Kidney epithelial cell (primary cell): ENCODE results near the gene ZKSCAN5. TPM values are rescaled to one million over a fixed set of nuclear protein-coding genes. Genes with fewer than 3 reads are reported as not detected.

Experiments
- DNase-seq: peaks from one replicate; pipeline ENCODE4 v3.0.0-alpha.2; 2010; ENCODE audit warnings: low read depth
- H3K27me3 ChIP-seq: 2 replicates; pipeline ENCODE4 v1.6.0; 2011; ENCODE audit warnings: low read length; ENCODE audit not compliant: control insufficient read depth, insufficient read depth
- H3K36me3 ChIP-seq: 2 replicates; pipeline ENCODE4 v1.5.1; 2011; ENCODE audit warnings: low read length; ENCODE audit not compliant: control insufficient read depth, insufficient read depth
- H3K4me3 ChIP-seq: 2 replicates; pipeline ENCODE4 v1.5.1; 2011; ENCODE audit warnings: low read depth, mild to moderate bottlenecking, control low read depth, low read length
- CTCF ChIP-seq: IDR thresholded peaks from 2 replicates; pipeline ENCODE4 v1.5.1; 2011; ENCODE audit warnings: mild to moderate bottlenecking, moderate library complexity, low read length, control low read depth, inconsistent platforms; ENCODE audit not compliant: insufficient read depth, poor library complexity, severe bottlenecking
- total RNA-seq: library from RNA; depleted of rRNA; stranded (reverse); fragments of >200 nt; gene quantifications from 2 replicates; pipeline ENCODE4 v1.2.3, GENCODE V29; 2015

The ZKSCAN5 gene
- total RNA-seq, 1 donor from 2014 or later: 11.5 TPM

- peaks cover 3% of the 10 kb centered on the region for H3K36me3 ChIP-seq
- peak; percentile 44 for DNase-seq
- peak within 1 kb of the TSS; percentile 97 for H3K4me3 ChIP-seq
- no peaks in the 10 kb centered on the region for H3K27me3 ChIP-seq
- TF ChIP-seq CTCF: no peak
Observed at GRCh38 chr7:99558306-99559174, 54.1 kb downstream of the ZKSCAN5 start, which contains the start of gene ZNF655. Gene ZNF655, plus strand, starts transcription at chr7:99558642. Its CDS starts 1,918 bp downstream, at chr7:99560560.

- H3K36me3 ChIP-seq: peaks cover 3% of the 10 kb centered on the region
- H3K4me3 ChIP-seq: peak overlapping the region; percentile 97
- DNase-seq: no peak
- no peak for TF ChIP-seq CTCF
- no peaks in the 10 kb centered on the region for H3K27me3 ChIP-seq
Observed at GRCh38 chr7:99559175-99559915, 54.9 kb downstream of the ZKSCAN5 start.

- no peak for TF ChIP-seq CTCF
- DNase-seq: no peak
- Histone ChIP-seq H3K4me3 (no peak overlapping the region), H3K36me3 (peaks cover 3% of the 10 kb centered on the region), H3K27me3 (no peaks in the 10 kb centered on the region)
Observed at GRCh38 chr7:99560834-99561736, 56.6 kb downstream of the ZKSCAN5 start.

GRCh38 chr7:99561737-99562051 is 57.2 kb downstream of the ZKSCAN5 start:
- Histone ChIP-seq H3K36me3 (peaks cover 3% of the 10 kb centered on the region), H3K27me3 (no peaks in the 10 kb centered on the region), H3K4me3 (no peak overlapping the region)
- no peak for TF ChIP-seq CTCF
- DNase-seq: no peak

- Histone ChIP-seq H3K27me3 (no peaks in the 10 kb centered on the region), H3K4me3 (no peak overlapping the region), H3K36me3 (peaks cover 3% of the 10 kb centered on the region)
- no peak for DNase-seq
- no peak for TF ChIP-seq CTCF
Observed at GRCh38 chr7:99562114-99562784, 57.8 kb downstream of the ZKSCAN5 start.
